GM12872 (cell line): Measurements from ENCODE around the gene HOXC6.

Experiments
- TF ChIP-seq, protein P1 (sequence below): IDR thresholded peaks from 3 replicates; pipeline ENCODE4 v1.5.1; 2011; ENCODE audit warnings: low read depth, mild to moderate bottlenecking, low read length, moderate library complexity; ENCODE audit not compliant: insufficient read depth

HOXC6 gene

GRCh38 chr12:54042970-54043853 is 15.0 kb downstream of the HOXC6 start:
- TF ChIP-seq, protein P1, sequence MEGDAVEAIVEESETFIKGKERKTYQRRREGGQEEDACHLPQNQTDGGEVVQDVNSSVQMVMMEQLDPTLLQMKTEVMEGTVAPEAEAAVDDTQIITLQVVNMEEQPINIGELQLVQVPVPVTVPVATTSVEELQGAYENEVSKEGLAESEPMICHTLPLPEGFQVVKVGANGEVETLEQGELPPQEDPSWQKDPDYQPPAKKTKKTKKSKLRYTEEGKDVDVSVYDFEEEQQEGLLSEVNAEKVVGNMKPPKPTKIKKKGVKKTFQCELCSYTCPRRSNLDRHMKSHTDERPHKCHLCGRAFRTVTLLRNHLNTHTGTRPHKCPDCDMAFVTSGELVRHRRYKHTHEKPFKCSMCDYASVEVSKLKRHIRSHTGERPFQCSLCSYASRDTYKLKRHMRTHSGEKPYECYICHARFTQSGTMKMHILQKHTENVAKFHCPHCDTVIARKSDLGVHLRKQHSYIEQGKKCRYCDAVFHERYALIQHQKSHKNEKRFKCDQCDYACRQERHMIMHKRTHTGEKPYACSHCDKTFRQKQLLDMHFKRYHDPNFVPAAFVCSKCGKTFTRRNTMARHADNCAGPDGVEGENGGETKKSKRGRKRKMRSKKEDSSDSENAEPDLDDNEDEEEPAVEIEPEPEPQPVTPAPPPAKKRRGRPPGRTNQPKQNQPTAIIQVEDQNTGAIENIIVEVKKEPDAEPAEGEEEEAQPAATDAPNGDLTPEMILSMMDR: no peak

DNA sequence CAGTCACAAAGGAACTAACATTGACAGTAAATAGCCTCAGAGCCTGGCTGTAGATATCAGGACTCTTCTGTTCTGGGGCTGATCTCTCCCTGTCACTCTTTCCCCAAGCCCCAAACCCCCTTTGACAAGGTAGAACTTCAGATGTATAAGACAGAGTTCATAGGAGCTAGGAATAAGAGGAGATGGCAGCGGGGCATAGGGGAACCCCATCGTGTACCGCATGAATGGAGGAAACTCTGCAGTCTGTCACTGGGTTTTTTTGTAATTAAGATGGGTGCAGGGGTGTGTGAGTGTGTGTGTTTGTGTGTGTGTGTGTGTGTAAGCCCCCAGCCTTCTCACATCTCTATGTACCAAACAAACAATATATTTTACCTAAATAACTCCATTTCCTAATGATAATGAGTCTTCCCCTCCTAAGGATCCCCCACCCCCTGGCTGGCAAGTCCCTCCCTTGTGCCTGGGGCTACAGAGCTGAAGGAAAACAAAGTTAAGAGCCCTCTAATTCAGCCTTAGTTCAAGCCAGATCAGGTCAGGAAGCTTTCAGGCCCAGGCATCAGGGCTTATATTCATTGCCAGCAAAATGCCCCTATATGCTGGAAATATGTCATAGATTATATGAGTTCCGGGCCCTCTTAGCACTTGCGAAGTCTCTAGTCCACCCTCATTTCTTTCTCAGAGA is 16.3 kb downstream of the HOXC6 start:
- TF ChIP-seq, protein P1: no peak

GRCh38 chr12:54045401-54045800 is 17.2 kb downstream of the HOXC6 start:
- TF ChIP-seq, protein P1: no peak

- TF ChIP-seq, protein P1: no peak
These were observed 17.8 kb downstream of the HOXC6 start for GRCh38 chr12:54045868-54046521.

- TF ChIP-seq, protein P1: no peak
These were observed 18.5 kb downstream of the HOXC6 start for GRCh38 chr12:54046809-54047159.

DNA sequence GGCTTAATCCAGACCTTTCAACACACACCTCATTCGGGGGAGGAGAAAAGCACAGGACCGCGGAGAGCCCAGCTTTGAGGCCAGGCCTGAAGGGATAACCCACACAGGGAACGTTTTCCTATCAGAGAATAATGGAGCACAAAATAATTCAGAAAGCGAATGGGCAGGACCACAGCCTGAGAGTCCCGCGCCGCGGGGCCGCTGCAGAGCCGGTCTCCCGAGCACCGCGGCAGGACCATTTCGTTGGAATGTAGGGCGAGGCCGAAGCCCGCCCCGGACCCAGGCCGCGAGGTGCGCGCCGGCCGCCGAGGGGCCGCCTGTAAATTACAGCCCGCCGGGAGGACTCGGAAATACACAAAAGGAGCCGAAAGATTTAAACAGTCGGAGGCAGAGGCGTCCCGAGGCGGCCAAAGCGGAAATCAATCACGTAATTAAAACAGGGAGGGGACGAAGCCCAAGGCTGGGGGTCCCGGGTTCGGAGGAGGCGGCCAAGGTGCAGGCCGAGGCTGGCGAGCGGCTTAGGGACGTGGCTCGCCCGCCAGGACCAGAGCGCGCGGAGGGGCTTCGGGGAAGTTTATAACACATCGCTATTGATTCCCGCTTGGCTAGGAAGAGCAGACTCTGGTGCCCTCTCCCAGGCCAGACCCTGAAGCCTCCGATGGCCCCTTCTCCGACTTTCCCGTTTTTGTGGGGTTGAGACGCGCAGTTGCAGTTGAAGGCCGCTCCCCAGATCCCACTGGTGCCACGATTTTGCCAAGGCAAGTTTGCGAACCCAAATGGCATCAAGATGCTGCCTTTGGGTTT is 19.1 kb downstream of the HOXC6 start:
- TF ChIP-seq, protein P1: no peak
